Measurements from ENCODE around the gene RBBP9. TPM values are rescaled to one million over a fixed set of nuclear protein-coding genes. Genes with fewer than 3 reads are reported as not detected.

The RBBP9 gene
- total RNA-seq, result 16.2 and 24.9 TPM in 2 replicates

GRCh38 chr20:18496740-18497592 lies at the start of gene RBBP9:
TSS of gene RBBP9 (minus strand) at chr20:18497225. CDS start at chr20:18497167, 58 bp downstream.

GRCh38 chr20:18507218-18508191 lies 10.5 kb upstream of the RBBP9 start, which contains the start of gene SEC23B:
TSS of gene SEC23B (plus strand) at chr20:18507940. CDS start at chr20:18510836, 2,896 bp downstream.

GRCh38 chr20:18466894-18467730 lies 29.9 kb downstream of the RBBP9 start, which contains the start of the genes DZANK1 and POLR3F:
TSS of gene DZANK1 (minus strand) at chr20:18467030. CDS start at chr20:18465358, 1,672 bp downstream.
TSS of gene POLR3F (plus strand) at chr20:18467390. CDS start at chr20:18467507, 117 bp downstream.

Other genes starting within 250 kb of the RBBP9 start
- gene ZNF133, start 208.7 kb downstream of the RBBP9 start, total RNA-seq, result 21.8 and 28.6 TPM in 2 replicates
- gene DZANK1, start 30.2 kb downstream of the RBBP9 start, total RNA-seq, result 1.1 and 1.5 TPM in 2 replicates
- gene POLR3F, start 29.8 kb downstream of the RBBP9 start, total RNA-seq, result 10.5 and 13.6 TPM in 2 replicates
- 68.6 and 87.4 TPM in 2 replicates for gene SEC23B, start 10.7 kb upstream of the RBBP9 start, total RNA-seq
- gene SMIM26, start 70.2 kb upstream of the RBBP9 start, total RNA-seq, result 89.2 and 116 TPM in 2 replicates
- 127 and 206 TPM in 2 replicates for gene DTD1, start 90.8 kb upstream of the RBBP9 start, total RNA-seq

Data from uterine smooth muscle cell (primary cell).